Pancreas (tissue), 10 donors: Measurements from ENCODE around the gene TTC3. TPM values are rescaled to one million over a fixed set of nuclear protein-coding genes. Genes with fewer than 3 reads are reported as not detected.
A peak's percentile ranks its signal among the peaks of the same experiment; 100 is the strongest.

Experiments
- ATAC-seq, 4 donors: fragments of 200-7000 bp; cut with Tn5 transposase; one replicate each; pipeline versions ENCODE4 v1.8.0 to v1.9.1; 2020; ENCODE audit warnings: mild to moderate bottlenecking in 4 of 4, moderate library complexity in 4 of 4
- DNase-seq, 6 donors: peaks; one replicate each; pipeline ENCODE4 v3.0.0-alpha.2; 2020
- FAIRE-seq: peaks from 2 replicates; lab custom pipeline; 2012; peaks lifted over from hg19 to GRCh38; lab: Jason Lieb, UNC
- H3K27ac ChIP-seq, 4 donors: fragments of 200-600 bp; sonication (generic); 1 replicate in 3 of 4; 2 replicates in 1 of 4; pipeline versions ENCODE4 v1.5.0 to v1.8.0; 2020
- H3K27me3 ChIP-seq, 4 donors: fragments of 200-600 bp; one replicate each; pipeline ENCODE4 v1.8.0; 2021
- H3K36me3 ChIP-seq, 3 donors: fragments of 200-600 bp; sonication (generic) in 1 of 3; one replicate each; pipeline versions ENCODE4 v1.5.0 to v1.8.0; 2020 to 2021
- H3K4me1 ChIP-seq, 3 donors: fragments of 200-600 bp; one replicate each; pipeline ENCODE4 v1.8.0; 2021
- H3K4me3 ChIP-seq, 4 donors: fragments of 200-600 bp; sonication (generic) in 2 of 4; one replicate each; pipeline versions ENCODE4 v1.5.0 to v1.8.0; 2020 to 2021
- H3K9me3 ChIP-seq, 4 donors: fragments of 200-600 bp; one replicate each; pipeline ENCODE4 v1.8.0; 2021
- CTCF ChIP-seq, 4 donors: fragments of 200-600 bp; sonication (generic) in 3 of 4; IDR thresholded peaks; one replicate each; pipeline versions ENCODE4 v1.5.0 to v1.8.0; 2021; ENCODE audit warnings: antibody characterized with exemption in 4 of 4
- WGBS, 2 donors: extraction: QIAGEN DNeasy Blood & Tissue Kit; methylation state at CpG; one replicate each; pipeline ENCODE4 v1.1.7; 2013; 5-methylcytosine and 5-hydroxymethylcytosine counted together
- intact Hi-C, 3 donors: fragments of 100-400 bp; cut with DNase I; formaldehyde crosslinking; loops; one replicate each; pipeline versions ENCODE4 v1.11.1 to v1.14.2; 2022
- polyA plus RNA-seq, 2 donors: library from polyadenylated mRNA; stranded (reverse); fragments of 200-250 nt; gene quantifications; one replicate each; pipeline ENCODE4 v1.2.3, GENCODE V29; 2013
- total RNA-seq, 6 donors: library from RNA; stranded (reverse); fragmentation: NEBNext Ultra II Directional in 4 of 6; extraction: Animal tissue kit (Norgen Biotek cat#: 25700) in 4 of 6; gene quantifications; one replicate each; pipeline versions ENCODE4 v1.2.1 to v1.2.4, GENCODE V29; 2021 to 2023
- donor health status: healthy with polysubstance abuse.
- donor health status: DM: no; HTN: no; CAD: no; lungs with moderate emphysema.
- donor health status: DM: no; HTN: no; CAD: no.
- donor health status: control.
- donor health status: control.
- donor health status: Bipolar disorder and iron deficiency.
- donor health status: DM: yes; HTN: yes; CAD: no.
- donor health status: DM: no; HTN: no; CAD: no.
- donor health status: DM: no; HTN: no; CAD: no.
- donor health status: DM: yes; HTN: yes; CAD: no.

The TTC3 gene
- total and polyA plus RNA-seq, 8 donors = 24.6 to 103 (median 62.8) TPM

GRCh38 chr21:37231249-37231645 lies 158.2 kb downstream of the TTC3 start:
- intact Hi-C loops = no loop called here
- FAIRE-seq = no peak
- Histone ChIP-seq H3K4me3 (no peak overlapping the region), H3K4me1 (no peaks in the 10 kb centered on the region), H3K36me3 (peaks cover 7 to 39% (median 16%) of the 10 kb centered on the region in 3 donors), H3K27me3 (no peaks in the 10 kb centered on the region), H3K27ac (no peak overlapping the region), H3K9me3 (no peaks in the 10 kb centered on the region)
- no peak for DNase-seq
- TF ChIP-seq CTCF (IDR thresholded peaks at IDR 0.05) = no peak
- 83 to 88% methylated on average over 12 of the region's 12 CpGs for WGBS, 2 donors
- no peak for ATAC-seq

GRCh38 chr21:37231671-37232070 lies 158.6 kb downstream of the TTC3 start:
- intact Hi-C loops = no loop called here
- Histone ChIP-seq H3K9me3 (no peaks in the 10 kb centered on the region), H3K4me3 (no peak overlapping the region), H3K27me3 (no peaks in the 10 kb centered on the region), H3K36me3 (peaks cover 7 to 35% (median 16%) of the 10 kb centered on the region in 3 donors), H3K27ac (no peak overlapping the region), H3K4me1 (no peaks in the 10 kb centered on the region)
- FAIRE-seq (no peak), ATAC-seq (no peak), DNase-seq (no peak)
- 92 to 95% methylated on average over 16 of the region's 16 CpGs for WGBS, 2 donors
- no peak for TF ChIP-seq CTCF (IDR thresholded peaks at IDR 0.05)

- DNase-seq = no peak
- H3K9me3 ChIP-seq = no peaks in the 10 kb centered on the region
- 93 to 94% methylated on average over 19 of the region's 19 CpGs for WGBS, 2 donors
- no peak for FAIRE-seq
- ATAC-seq = no peak
- intact Hi-C loops = no loop called here
- peaks cover 7 to 30% (median 11%) of the 10 kb centered on the region in 3 donors for H3K36me3 ChIP-seq
- TF ChIP-seq CTCF (IDR thresholded peaks at IDR 0.05) = no peak
- H3K4me3 ChIP-seq = no peak overlapping the region
- no peaks in the 10 kb centered on the region for H3K27me3 ChIP-seq
- no peak overlapping the region for H3K27ac ChIP-seq
- H3K4me1 ChIP-seq = no peaks in the 10 kb centered on the region
Observed at GRCh38 chr21:37232274-37233018, 159.4 kb downstream of the TTC3 start.

DNA sequence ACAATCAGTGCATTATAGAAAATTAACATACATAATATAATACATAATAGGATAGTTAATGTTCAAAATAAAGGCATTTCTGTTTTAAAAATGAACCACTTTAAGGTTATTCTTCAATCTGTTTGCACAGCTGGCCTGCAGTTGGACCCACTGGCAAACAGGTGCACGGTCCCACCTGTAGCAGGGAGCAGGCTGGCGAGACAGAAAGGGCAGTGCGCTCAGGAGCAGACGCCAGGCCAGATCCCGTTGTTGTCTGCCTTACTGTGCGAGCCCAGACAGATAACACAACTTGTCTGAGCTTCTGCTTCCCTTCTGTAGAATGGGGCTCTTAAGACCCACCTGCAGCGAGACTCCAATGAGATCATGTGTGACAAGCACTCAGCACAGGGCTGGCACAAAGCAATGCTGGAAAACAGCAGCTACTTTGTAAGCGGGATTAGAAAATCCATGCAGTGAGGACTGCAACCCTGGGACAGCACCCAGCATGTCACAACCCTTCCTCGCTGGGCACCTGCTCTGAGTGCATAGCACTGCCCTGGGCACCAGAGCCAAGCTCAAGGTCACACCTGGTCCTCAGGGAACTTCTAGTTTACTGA lies 160.6 kb downstream of the TTC3 start:
- ATAC-seq = peak; percentile 71 to 92 (median 78)
- no peak for FAIRE-seq
- H3K27ac ChIP-seq = no peak overlapping the region
- WGBS, 2 donors = 39 to 46% methylated on average over 9 of the region's 9 CpGs
- H3K36me3 ChIP-seq = peaks cover 2 to 35% (median 6%) of the 10 kb centered on the region in 3 donors
- no peak overlapping the region for H3K4me3 ChIP-seq
- no peaks in the 10 kb centered on the region for H3K27me3 ChIP-seq
- no peaks in the 10 kb centered on the region for H3K9me3 ChIP-seq
- TF ChIP-seq CTCF (IDR thresholded peaks at IDR 0.05) = no peak
- H3K4me1 ChIP-seq = no peaks in the 10 kb centered on the region
- intact Hi-C loops = no loop called here
- peak in 1 of 6 donors; percentile 53 for DNase-seq

DNA sequence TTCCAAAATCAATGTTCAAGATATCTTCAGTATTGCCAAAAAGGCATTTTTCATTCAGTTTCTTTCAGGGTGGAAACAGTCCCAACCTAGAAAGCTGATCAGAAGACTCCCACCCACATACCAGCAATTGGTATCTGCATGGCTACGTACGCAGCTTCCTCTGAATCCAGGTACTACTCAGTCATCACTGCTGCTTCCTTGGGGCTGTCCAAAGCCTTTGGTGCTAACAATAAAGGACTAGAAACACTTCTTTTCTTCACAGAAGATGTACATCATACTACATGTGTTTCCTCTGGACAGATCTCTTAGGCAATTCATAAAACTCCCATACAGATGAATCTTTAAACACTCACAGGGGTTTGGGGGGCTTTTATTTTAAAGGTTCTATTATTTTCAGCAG lies 164.3 kb downstream of the TTC3 start:
- DNase-seq (no peak), FAIRE-seq (no peak), ATAC-seq (no peak)
- H3K36me3 ChIP-seq = peaks cover 0 to 14% (median 0%) of the 10 kb centered on the region in 3 donors
- no peaks in the 10 kb centered on the region for H3K9me3 ChIP-seq
- no peaks in the 10 kb centered on the region for H3K27me3 ChIP-seq
- no peak overlapping the region for H3K4me3 ChIP-seq
- intact Hi-C loops = no loop called here
- H3K27ac ChIP-seq = no peak overlapping the region
- 96 to 98% methylated on average over 2 of the region's 2 CpGs for WGBS, 2 donors
- no peaks in the 10 kb centered on the region for H3K4me1 ChIP-seq
- TF ChIP-seq CTCF (IDR thresholded peaks at IDR 0.05) = no peak
